ENCODE data around the gene IL17C. TPM values are rescaled to one million over a fixed set of nuclear protein-coding genes. Genes with fewer than 3 reads are reported as not detected.
A peak's percentile ranks its signal among the peaks of the same experiment; 100 is the strongest.

IL17C gene
- total and polyA plus RNA-seq, 9 of the 15 experiments (the other 6 are each of a cell fraction or from before 2014, with no cell fraction given) = not detected

DNA sequence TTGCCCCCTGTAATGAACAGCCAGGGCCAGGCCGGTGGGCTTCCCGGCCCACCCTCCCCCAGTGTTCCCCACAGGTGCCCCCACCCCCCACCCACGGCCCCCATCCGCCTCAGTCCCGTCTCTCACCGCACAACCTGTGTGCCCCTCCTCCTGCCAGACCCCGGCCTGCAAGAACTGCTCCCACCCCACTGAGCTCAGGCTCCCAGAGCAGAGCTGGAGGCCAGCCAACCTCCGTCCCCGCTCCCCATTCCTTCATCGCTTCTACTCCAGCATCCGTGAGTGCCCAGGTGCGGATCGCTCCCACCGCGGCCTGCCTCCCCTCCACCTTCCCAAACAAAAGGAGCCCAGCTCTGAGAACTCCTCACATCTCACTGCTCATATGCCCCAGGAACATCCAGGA is 20.3 kb downstream of the IL17C start:
- FAIRE-seq (no peak), ATAC-seq (no peak), DNase-seq (ENCODE audit: extremely low read depth in 1 of 4, low spot score in 3 of 4) (no peak)
- Histone ChIP-seq H3K9me3 (replicated peaks; ENCODE audit: control insufficient read depth, insufficient read depth, low read depth, low read length) (no peaks in the 10 kb centered on the region), H3K9ac (ENCODE audit: insufficient read depth in 1 of 2, low read depth in 2 of 2, low read length in 2 of 2) (peak overlapping the region in 1 of 2 experiments; percentile 79; a peak in 2 of 4 replicates), H3K4me2 (ENCODE audit: insufficient read depth, low read length) (no peak overlapping the region), H3K79me2 (ENCODE audit: control insufficient read depth, insufficient read depth, low read length) (peaks cover 63% of the 10 kb centered on the region), H3K4me3 (no peak overlapping the region), H2AFZ (ENCODE audit: low read depth, low read length) (no peak overlapping the region), H4K20me1 (replicated peaks; ENCODE audit: control insufficient read depth, insufficient read depth, low read length) (peaks cover 10% of the 10 kb centered on the region; the same call in 1 of the 2 replicates), H3K4me1 (replicated peaks in 1 of 2; ENCODE audit: control insufficient read depth in 2 of 2, insufficient read depth in 2 of 2, low read length in 2 of 2) (peaks cover 12 to 89% of the 10 kb centered on the region in 2 experiments), H3K27ac (ENCODE audit: extremely low read depth, low read depth, low read length) (no peak overlapping the region), H3K27me3 (ENCODE audit: control insufficient read depth in 2 of 2, insufficient read depth in 2 of 2, low read length in 2 of 2) (no peaks in the 10 kb centered on the region), H3K36me3 (ENCODE audit: control insufficient read depth, insufficient read depth, low read length) (peaks cover 66% of the 10 kb centered on the region; the same call in 2 of the 3 replicates), H3K9me1 (ENCODE audit: control insufficient read depth, insufficient read depth, low read length) (no peaks in the 10 kb centered on the region)
- 96% methylated on average over 15 of the region's 15 CpGs for whole genome bisulfite sequencing (ENCODE audit: insufficient coverage, low coverage, missing lambda C conversion rate)
- in situ Hi-C loops (cut with MboI) (no loop called here), intact Hi-C loops (cut with micrococcal nuclease) (no loop called here)
- CTCF ChIA-PET (ENCODE audit: low intra/inter-chr PET ratio) = no interaction called here
- TF ChIP-seq SMAD2 (IDR thresholded peaks at IDR 0.05; ENCODE audit: low read depth, low read length) (no peak), POLR2G (IDR thresholded peaks at IDR 0.05; ENCODE audit: low read depth, low read length) (peak; percentile 2; the same call in 1 of the 2 replicates), HDAC8 (tag; IDR thresholded peaks at IDR 0.05) (no peak), ETV1 (tag; conservative IDR thresholded peaks at IDR 0.05; ENCODE audit: low read depth) (no peak), GATAD2B (IDR thresholded peaks at IDR 0.05; ENCODE audit: borderline replicate concordance) (no peak), NFIC (IDR thresholded peaks at IDR 0.05) (peak; percentile 40; the same call in 1 of the 2 replicates), ZNF197 (CRISPR knock-in tag; IDR thresholded peaks at IDR 0.05; ENCODE audit: low read depth) (no peak), MBD2 (IDR thresholded peaks at IDR 0.05; ENCODE audit: borderline replicate concordance, low read depth) (no peak), TEAD2 (tag; IDR thresholded peaks at IDR 0.05) (no peak)
- POLR2A ChIA-PET = no interaction called here
- BruUV-seq (replicated peaks) = no TSS peak

All from K562 (cell line).